H1 (cell line): ENCODE measurements around the gene RAB38. TPM values are rescaled to one million over a fixed set of nuclear protein-coding genes. Genes with fewer than 3 reads are reported as not detected.

Experiments
- EGR1 ChIP-seq: IDR thresholded peaks from 2 replicates; pipeline ENCODE4 v1.6.1; 2011; ENCODE audit warnings: low read depth, low read length, borderline replicate concordance
- POU5F1 ChIP-seq: IDR thresholded peaks from 2 replicates; pipeline ENCODE4 v1.6.1; 2011; ENCODE audit warnings: low read depth, mild to moderate bottlenecking, low read length, moderate library complexity
- SAP30 ChIP-seq: fragments of 300-600 bp; sonication (generic); IDR thresholded peaks from 2 replicates; pipeline ENCODE4 v1.7.1; 2012; ENCODE audit warnings: low read length, moderate library complexity, mild to moderate bottlenecking, inconsistent platforms; ENCODE audit not compliant: insufficient read depth, insufficient replicate concordance
- SRF ChIP-seq: IDR thresholded peaks from 2 replicates; pipeline ENCODE4 v1.6.1; 2011; ENCODE audit warnings: mild to moderate bottlenecking, low read depth, low read length, moderate library complexity
- USF2 ChIP-seq: IDR thresholded peaks from 2 replicates; pipeline ENCODE4 v1.6.1; 2011; ENCODE audit warnings: low read length, improper control_type of control experiment
- polyA plus RNA-seq, 7 experiments: library from polyadenylated mRNA; depleted of rRNA in 3 of 7; stranded (reverse) in 5 of 7; unstranded in 2 of 7; fragments of >200 nt in 5 of 7; fragments of 200-250 nt in 2 of 7; gene quantifications; 1 replicate in 5 of 7; 2 replicates in 1 of 7; 4 replicates in 1 of 7; pipeline versions ENCODE4 v1.2.1 to v1.2.3, GENCODE V29; 2011 to 2013; ENCODE audit warnings: missing spikeins in 2 of 7, mixed read lengths in 2 of 7
- total RNA-seq: library from RNA; stranded (reverse); fragmentation: NEBNext Ultra II Directional; extraction: Animal tissue kit (Norgen Biotek cat#: 25700); gene quantifications from 2 replicates; pipeline ENCODE4 v1.2.1, GENCODE V29; 2021

RAB38 gene
- total and polyA plus RNA-seq, 2 of the 8 experiments (the other 6 are each of a cell fraction or from before 2014, with no cell fraction given), result 15.4 to 16.5 TPM

GRCh38 chr11:88105526-88105925 lies 69.7 kb downstream of the RAB38 start (continued):
- TF ChIP-seq SAP30 (no peak), EGR1 (no peak), USF2 (no peak), SRF (no peak), POU5F1 (no peak)
